Measurements from ENCODE around the gene SARDH. TPM values are rescaled to one million over a fixed set of nuclear protein-coding genes. Genes with fewer than 3 reads are reported as not detected.

SARDH gene
- total and polyA plus RNA-seq, 8 donors, result 8.9 to 43.3 (median 20.5) TPM

GRCh38 chr9:133638711-133639110, 99.4 kb downstream of the SARDH start:
- no peak for DNase-seq
- no peak overlapping the region for H3K4me3 ChIP-seq
- no peak overlapping the region for H3K27ac ChIP-seq
- H3K4me1 ChIP-seq, result no peaks in the 10 kb centered on the region
- no peak for FAIRE-seq
- H3K27me3 ChIP-seq, result no peaks in the 10 kb centered on the region
- H3K36me3 ChIP-seq, result no peaks in the 10 kb centered on the region
- H3K9me3 ChIP-seq, result no peaks in the 10 kb centered on the region
- WGBS, 2 donors, result 47 to 60% methylated on average over 8 of the region's 8 CpGs
- no peak for TF ChIP-seq CTCF (IDR thresholded peaks at IDR 0.05)
- intact Hi-C loops (cut with DNase I), result no loop called here
- ATAC-seq, result no peak

GRCh38 chr9:133638076-133638475, 100.1 kb downstream of the SARDH start:
- no peaks in the 10 kb centered on the region for H3K27me3 ChIP-seq
- no peaks in the 10 kb centered on the region for H3K9me3 ChIP-seq
- ATAC-seq, result no peak
- FAIRE-seq, result no peak
- intact Hi-C loops (cut with DNase I), result no loop called here
- H3K4me1 ChIP-seq, result no peaks in the 10 kb centered on the region
- H3K4me3 ChIP-seq, result no peak overlapping the region
- 56 to 63% methylated on average over 8 of the region's 8 CpGs for WGBS, 2 donors
- no peak for TF ChIP-seq CTCF (IDR thresholded peaks at IDR 0.05)
- no peak for DNase-seq
- no peak overlapping the region for H3K27ac ChIP-seq
- no peaks in the 10 kb centered on the region for H3K36me3 ChIP-seq

GRCh38 chr9:133637451-133638055, 100.6 kb downstream of the SARDH start:
- Histone ChIP-seq H3K27me3 (no peaks in the 10 kb centered on the region), H3K4me1 (no peaks in the 10 kb centered on the region), H3K4me3 (no peak overlapping the region), H3K9me3 (no peaks in the 10 kb centered on the region), H3K36me3 (no peaks in the 10 kb centered on the region), H3K27ac (no peak overlapping the region)
- ATAC-seq, result no peak
- peak in 1 of 6 donors; percentile 30 for DNase-seq
- intact Hi-C loops (cut with DNase I), result no loop called here
- 70 to 76% methylated on average over 12 of the region's 12 CpGs for WGBS, 2 donors
- no peak for FAIRE-seq
- TF ChIP-seq CTCF (IDR thresholded peaks at IDR 0.05), result no peak

- H3K36me3 ChIP-seq, result no peaks in the 10 kb centered on the region
- ATAC-seq (no peak), FAIRE-seq (no peak), DNase-seq (no peak)
- no peaks in the 10 kb centered on the region for H3K9me3 ChIP-seq
- TF ChIP-seq CTCF (IDR thresholded peaks at IDR 0.05), result no peak
- intact Hi-C loops (cut with DNase I), result no loop called here
- WGBS, 2 donors, result 71 to 85% methylated on average over 12 of the region's 12 CpGs
- H3K4me1 ChIP-seq, result no peaks in the 10 kb centered on the region
- H3K4me3 ChIP-seq, result no peak overlapping the region
- no peak overlapping the region for H3K27ac ChIP-seq
- H3K27me3 ChIP-seq, result no peaks in the 10 kb centered on the region
Measured at GRCh38 chr9:133636902-133637301, 101.2 kb downstream of the SARDH start.

Data from pancreas (tissue), 10 donors.